C4-2B (cell line): ENCODE results near the gene MARK2.
"Not testable (repeated sequence)": the region's sequence is repeated elsewhere in the genome, so short reads cannot be mapped to it uniquely, and the experiment has no call there.

Source experiments
- ZFX ChIP-seq: fragments of 450-650 bp; IDR thresholded peaks from 2 replicates; pipeline ENCODE4 v1.6.1; 2017
- TF ChIP-seq, protein P1 (sequence below): fragments of 450-650 bp; conservative IDR thresholded peaks from 2 replicates; pipeline ENCODE4 v1.5.1; 2017; ENCODE audit warnings: mild to moderate bottlenecking

DNA sequence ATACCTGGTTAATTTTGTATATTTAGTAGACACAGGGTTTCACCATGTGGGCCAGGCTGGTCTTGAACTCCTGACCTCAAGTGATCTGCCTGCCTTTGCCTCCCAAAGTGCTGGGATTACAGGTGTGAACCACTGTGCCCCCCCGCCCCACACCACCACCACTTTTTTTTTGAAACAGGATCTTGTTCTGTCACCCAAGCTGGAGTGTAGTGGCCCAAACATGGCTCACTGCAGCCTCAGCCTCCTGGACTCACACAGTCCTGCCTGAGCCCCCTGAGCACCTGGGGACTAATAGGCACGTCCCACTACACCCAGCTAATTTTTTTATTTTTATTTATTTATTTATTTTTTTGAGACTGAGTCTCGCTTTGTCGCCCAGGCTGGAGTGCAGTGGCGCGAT, 24.7 kb downstream of the MARK2 start:
- TF ChIP-seq, protein P1, sequence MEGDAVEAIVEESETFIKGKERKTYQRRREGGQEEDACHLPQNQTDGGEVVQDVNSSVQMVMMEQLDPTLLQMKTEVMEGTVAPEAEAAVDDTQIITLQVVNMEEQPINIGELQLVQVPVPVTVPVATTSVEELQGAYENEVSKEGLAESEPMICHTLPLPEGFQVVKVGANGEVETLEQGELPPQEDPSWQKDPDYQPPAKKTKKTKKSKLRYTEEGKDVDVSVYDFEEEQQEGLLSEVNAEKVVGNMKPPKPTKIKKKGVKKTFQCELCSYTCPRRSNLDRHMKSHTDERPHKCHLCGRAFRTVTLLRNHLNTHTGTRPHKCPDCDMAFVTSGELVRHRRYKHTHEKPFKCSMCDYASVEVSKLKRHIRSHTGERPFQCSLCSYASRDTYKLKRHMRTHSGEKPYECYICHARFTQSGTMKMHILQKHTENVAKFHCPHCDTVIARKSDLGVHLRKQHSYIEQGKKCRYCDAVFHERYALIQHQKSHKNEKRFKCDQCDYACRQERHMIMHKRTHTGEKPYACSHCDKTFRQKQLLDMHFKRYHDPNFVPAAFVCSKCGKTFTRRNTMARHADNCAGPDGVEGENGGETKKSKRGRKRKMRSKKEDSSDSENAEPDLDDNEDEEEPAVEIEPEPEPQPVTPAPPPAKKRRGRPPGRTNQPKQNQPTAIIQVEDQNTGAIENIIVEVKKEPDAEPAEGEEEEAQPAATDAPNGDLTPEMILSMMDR, result not testable (repeated sequence)
- TF ChIP-seq ZFX, result not testable (repeated sequence)
